B cell (primary cell): ENCODE data around the gene PIP.

Experiments
- CTCF ChIP-seq: fragments of 200-600 bp; IDR thresholded peaks from one replicate; pipeline ENCODE4 v1.8.0; 2022; ENCODE audit warnings: antibody characterized with exemption, mild to moderate bottlenecking
- EZH2 ChIP-seq: IDR thresholded peaks from 2 replicates; pipeline ENCODE4 v1.6.1; 2012; ENCODE audit warnings: borderline replicate concordance, low read depth, mild to moderate bottlenecking, moderate library complexity, low read length; ENCODE audit not compliant: insufficient read depth, poor library complexity, severe bottlenecking

DNA sequence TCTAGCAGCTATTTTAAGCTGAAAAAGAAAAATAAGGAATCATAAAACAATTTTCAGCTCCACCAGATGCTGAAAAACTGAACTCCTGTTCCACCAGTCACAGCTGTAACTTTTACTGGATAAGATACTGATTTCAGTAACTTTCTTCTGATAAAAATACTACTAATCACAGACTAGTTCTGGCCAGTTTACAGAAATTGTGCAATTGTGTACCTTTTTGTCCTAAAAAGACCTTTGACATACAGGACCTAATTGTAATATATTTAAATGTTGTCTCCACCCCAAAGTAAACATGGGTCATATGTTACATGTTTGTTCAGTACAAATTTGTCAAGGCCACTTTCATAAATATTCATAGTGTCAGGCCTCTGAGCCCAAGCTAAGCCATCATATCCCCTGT, 27.1 kb upstream of the PIP start:
- TF ChIP-seq CTCF (no peak), EZH2 (no peak)
